Aorta (tissue), 5 donors: ENCODE data around the gene CAMK2G. TPM values are rescaled to one million over a fixed set of nuclear protein-coding genes. Genes with fewer than 3 reads are reported as not detected.

ENCODE experiments used
- ATAC-seq: fragments of 200-7000 bp; cut with Tn5 transposase; one replicate; pipeline ENCODE4 v1.9.1; 2022; ENCODE audit warnings: moderate library complexity; ENCODE audit not compliant: low FRiP score
- DNase-seq, 2 donors: peaks; one replicate each; pipeline ENCODE4 v3.0.0-alpha.2; 2020
- H3K27ac ChIP-seq, 2 donors: one replicate each; pipeline ENCODE4 v1.5.1; 2013; ENCODE audit warnings: low read length in 2 of 2, mild to moderate bottlenecking in 2 of 2, moderate library complexity in 2 of 2, control low read depth in 1 of 2, inconsistent platforms in 1 of 2, low read depth in 1 of 2
- H3K27me3 ChIP-seq, 2 donors: one replicate each; pipeline ENCODE4 v1.6.1; 2013; ENCODE audit warnings: control low read depth in 1 of 2, low read length in 1 of 2, mild to moderate bottlenecking in 1 of 2, moderate library complexity in 1 of 2; ENCODE audit not compliant: insufficient read depth in 2 of 2, control insufficient read depth in 1 of 2
- H3K36me3 ChIP-seq, 2 donors: one replicate each; pipeline ENCODE4 v1.6.1; 2013; ENCODE audit warnings: control low read depth in 1 of 2, low read length in 1 of 2, mild to moderate bottlenecking in 1 of 2; ENCODE audit not compliant: insufficient read depth in 2 of 2, control insufficient read depth in 1 of 2
- H3K4me1 ChIP-seq, 2 donors: one replicate each; pipeline ENCODE4 v1.6.1; 2013; ENCODE audit warnings: low read length in 2 of 2, control low read depth in 1 of 2, mild to moderate bottlenecking in 1 of 2, moderate library complexity in 1 of 2; ENCODE audit not compliant: insufficient read depth in 2 of 2, control insufficient read depth in 1 of 2
- H3K4me3 ChIP-seq, 2 donors: one replicate each; pipeline ENCODE4 v1.5.1; 2013; ENCODE audit warnings: low read length in 2 of 2, control low read depth in 1 of 2, mild to moderate bottlenecking in 1 of 2
- H3K9me3 ChIP-seq: one replicate; pipeline ENCODE4 v1.6.1; 2013; ENCODE audit warnings: mild to moderate bottlenecking, low read length; ENCODE audit not compliant: control insufficient read depth
- WGBS, 2 donors: extraction: QIAGEN DNeasy Blood & Tissue Kit; methylation state at CpG; one replicate each; pipeline ENCODE4 v1.1.7; 2013; 5-methylcytosine and 5-hydroxymethylcytosine counted together
- intact Hi-C, 2 donors: fragments of 100-400 bp; cut with DNase I; formaldehyde crosslinking; loops; one replicate each; pipeline versions ENCODE4 v1.14.2 to v1.15.0; 2022
- polyA plus RNA-seq, 2 donors: library from polyadenylated mRNA; stranded (reverse); fragments of 200-250 nt; gene quantifications; one replicate each; pipeline ENCODE4 v1.2.3, GENCODE V29; 2013
- total RNA-seq, 2 donors: library from RNA; stranded (reverse); fragmentation: NEBNext Ultra II Directional; extraction: Animal tissue kit (Norgen Biotek cat#: 25700); gene quantifications; one replicate each; pipeline ENCODE4 v1.2.1, GENCODE V29; 2021
- donor health status: healthy with polysubstance abuse.
- donor health status: Bipolar disorder and iron deficiency.
- donor health status: DM: no; HTN: no; CAD: no.
- donor health status: DM: no; HTN: no; CAD: no.
- donor health status: DM: yes; HTN: yes; CAD: no.

Gene CAMK2G
- total and polyA plus RNA-seq, 4 donors, result 37.1 to 76.7 (median 70.8) TPM

- Histone ChIP-seq H3K27me3 (no peaks in the 10 kb centered on the region), H3K4me1 (peaks cover 2 to 4% of the 10 kb centered on the region in 2 donors), H3K4me3 (no peak overlapping the region), H3K27ac (peak overlapping the region; percentile 44 to 78), H3K36me3 (no peaks in the 10 kb centered on the region), H3K9me3 (no peaks in the 10 kb centered on the region)
- DNase-seq (peak; percentile 86 to 92), ATAC-seq (peak; percentile 73)
- 25 to 33% methylated on average over 7 of the region's 7 CpGs for WGBS, 2 donors
- intact Hi-C loops, result loop anchor here (5.0 to 10.0 kb wide), 3 partner anchors 193 to 226 kb away; no protein-coding TSS in a partner anchor
These were observed 14.7 kb upstream of the CAMK2G start for GRCh38 chr10:73889014-73889413.

DNA sequence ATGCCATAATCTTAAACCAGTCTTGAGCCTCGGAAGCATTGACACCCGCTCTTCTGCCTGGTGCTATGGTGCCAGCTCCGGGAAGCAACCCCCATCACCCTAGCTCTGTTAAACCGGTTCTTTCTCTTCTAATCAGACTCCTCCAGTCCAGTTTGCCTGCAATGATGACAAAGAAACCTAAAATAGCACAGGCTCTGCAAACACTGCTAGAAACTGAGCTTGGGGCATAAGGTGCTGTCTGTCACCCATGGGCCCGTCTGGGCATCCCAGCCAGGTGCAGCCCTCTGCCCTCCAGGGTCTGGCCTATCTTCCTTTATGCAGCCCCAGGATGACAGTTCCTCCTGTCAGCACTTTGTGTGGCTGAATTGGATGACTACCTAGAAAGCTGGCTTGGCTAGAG, 14.2 kb upstream of the CAMK2G start:
- Histone ChIP-seq H3K4me3 (no peak overlapping the region), H3K9me3 (no peaks in the 10 kb centered on the region), H3K4me1 (peaks cover 2 to 4% of the 10 kb centered on the region in 2 donors), H3K27me3 (no peaks in the 10 kb centered on the region), H3K36me3 (no peaks in the 10 kb centered on the region), H3K27ac (peak overlapping the region; percentile 44 to 78)
- no peak for DNase-seq
- 6 to 12% methylated on average over 5 of the region's 5 CpGs for WGBS, 2 donors
- intact Hi-C loops, result loop anchor here (5.0 to 10.0 kb wide), 3 partner anchors 194 to 226 kb away; no protein-coding TSS in a partner anchor
- no peak for ATAC-seq

GRCh38 chr10:73887294-73888039, 13.1 kb upstream of the CAMK2G start:
- no peak overlapping the region for H3K4me3 ChIP-seq
- WGBS, 2 donors, result 3% methylated on average over 12 of the region's 12 CpGs

GRCh38 chr10:73886661-73887293, 12.4 kb upstream of the CAMK2G start:
- Histone ChIP-seq H3K36me3 (no peaks in the 10 kb centered on the region), H3K27me3 (no peaks in the 10 kb centered on the region), H3K4me1 (peaks cover 2 to 4% of the 10 kb centered on the region in 2 donors), H3K4me3 (no peak overlapping the region), H3K9me3 (no peaks in the 10 kb centered on the region), H3K27ac (peak overlapping the region; percentile 92 to 93)
- DNase-seq (peak in 1 of 2 donors; percentile 37), ATAC-seq (no peak)
- WGBS, 2 donors, result 1 to 12% methylated on average over 4 of the region's 4 CpGs
- intact Hi-C loops, result loop anchor here (1.0 to 10.0 kb wide), 7 partner anchors 24 to 348 kb away; partner anchors contain the start of gene PLAU (in 1 of the 2)

More at GRCh38 chr10:73887294-73888039, 13.1 kb upstream of the CAMK2G start:
- Histone ChIP-seq H3K27me3 (no peaks in the 10 kb centered on the region), H3K4me1 (peaks cover 2 to 4% of the 10 kb centered on the region in 2 donors), H3K36me3 (no peaks in the 10 kb centered on the region), H3K27ac (peak overlapping the region; percentile 92 to 93), H3K9me3 (no peaks in the 10 kb centered on the region)
- intact Hi-C loops, result loop anchor here (2.0 to 10.0 kb wide), 6 partner anchors 23 to 347 kb away; partner anchors contain the start of gene PLAU (in 1 of the 2)
- DNase-seq (peak; percentile 93 to 95), ATAC-seq (peak; percentile 88)

GRCh38 chr10:73886085-73886529, 11.8 kb upstream of the CAMK2G start:
- ATAC-seq, result peak; percentile 90
- WGBS, 2 donors, result 2 to 3% methylated on average over 5 of the region's 5 CpGs
- peak; percentile 85 for DNase-seq

DNA sequence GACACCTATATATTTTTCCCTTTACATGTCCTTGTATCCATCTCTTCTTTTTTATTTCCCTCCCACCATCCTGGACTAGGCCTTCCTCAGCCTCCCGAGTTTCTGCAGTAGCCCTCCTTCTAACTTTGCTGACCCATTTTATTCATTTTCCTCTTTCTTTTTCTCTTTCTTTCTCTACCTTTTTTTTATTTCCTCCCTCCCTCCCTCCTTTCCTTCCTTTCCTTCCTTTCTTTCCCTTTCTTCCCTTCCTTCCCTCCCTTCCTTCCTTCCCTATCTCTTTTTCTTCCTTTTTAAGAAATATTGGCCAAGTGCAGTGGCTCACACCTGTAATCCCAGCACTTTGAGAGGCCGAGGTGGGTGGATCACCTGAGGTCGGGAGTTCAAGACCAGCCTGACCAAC, 9.7 kb upstream of the CAMK2G start:
- 81 to 94% methylated on average over 3 of the region's 3 CpGs for WGBS, 2 donors
- no peaks in the 10 kb centered on the region for H3K9me3 ChIP-seq
- peaks cover 2 to 4% of the 10 kb centered on the region in 2 donors for H3K4me1 ChIP-seq
- intact Hi-C loops, result loop anchor here in 1 of 2 donors (10.0 kb wide), 2 partner anchors 201 to 231 kb away; no protein-coding TSS in a partner anchor
- H3K27ac ChIP-seq, result no peak overlapping the region
- no peaks in the 10 kb centered on the region for H3K36me3 ChIP-seq
- no peaks in the 10 kb centered on the region for H3K27me3 ChIP-seq
- H3K4me3 ChIP-seq, result no peak overlapping the region
- no peak for DNase-seq
- no peak for ATAC-seq

More at GRCh38 chr10:73886085-73886529, 11.8 kb upstream of the CAMK2G start:
- Histone ChIP-seq H3K27ac (peak overlapping the region; percentile 92 to 93), H3K9me3 (no peaks in the 10 kb centered on the region), H3K27me3 (no peaks in the 10 kb centered on the region), H3K4me1 (peaks cover 2 to 4% of the 10 kb centered on the region in 2 donors), H3K36me3 (no peaks in the 10 kb centered on the region), H3K4me3 (no peak overlapping the region)
- intact Hi-C loops, result loop anchor here (1.0 to 10.0 kb wide), 7 partner anchors 25 to 349 kb away; partner anchors contain the start of gene PLAU (in 1 of the 2)

GRCh38 chr10:73881221-73881919, 7.0 kb upstream of the CAMK2G start:
- ATAC-seq, result no peak
- intact Hi-C loops, result loop anchor here in 1 of 2 donors (10.0 kb wide), 2 partner anchors 203 to 233 kb away; no protein-coding TSS in a partner anchor
- DNase-seq, result no peak

More at GRCh38 chr10:73881221-73881919, 7.0 kb upstream of the CAMK2G start:
- 84 to 90% methylated on average over 3 of the region's 3 CpGs for WGBS, 2 donors
- Histone ChIP-seq H3K4me1 (peaks cover 0 to 2% of the 10 kb centered on the region in 2 donors), H3K9me3 (no peaks in the 10 kb centered on the region), H3K4me3 (no peak overlapping the region), H3K27ac (no peak overlapping the region), H3K36me3 (no peaks in the 10 kb centered on the region), H3K27me3 (no peaks in the 10 kb centered on the region)
